ENCODE measurements around the gene FCRL2. TPM values are rescaled to one million over a fixed set of nuclear protein-coding genes. Genes with fewer than 3 reads are reported as not detected.

The FCRL2 gene
- under 1 TPM; 0.51 to 0.67 (median 0.57) TPM for total RNA-seq

- intact Hi-C loops (cut with DNase I; ENCODE audit: low total_unique reads) = no loop called here
- no peaks in the 10 kb centered on the region for H3K9me3 ChIP-seq
- H3K27ac ChIP-seq = no peak within 1 kb of the TSS
- no peak for DNase-seq
- H3K27me3 ChIP-seq = no peaks in the 10 kb centered on the region
- TF ChIP-seq CTCF (IDR thresholded peaks at IDR 0.05) = no peak
- no peak for TF ChIP-seq POLR2A (IDR thresholded peaks at IDR 0.05)
- H3K4me1 ChIP-seq = no peaks in the 10 kb centered on the region
- H3K36me3 ChIP-seq = no peaks in the 10 kb centered on the region
- H3K4me3 ChIP-seq = no peak within 1 kb of the TSS
Measured at GRCh38 chr1:157776971-157777391, at the start of gene FCRL2. FCRL2 (minus strand) TSS chr1:157777132; CDS start chr1:157777073, 59 bp downstream.

DNA sequence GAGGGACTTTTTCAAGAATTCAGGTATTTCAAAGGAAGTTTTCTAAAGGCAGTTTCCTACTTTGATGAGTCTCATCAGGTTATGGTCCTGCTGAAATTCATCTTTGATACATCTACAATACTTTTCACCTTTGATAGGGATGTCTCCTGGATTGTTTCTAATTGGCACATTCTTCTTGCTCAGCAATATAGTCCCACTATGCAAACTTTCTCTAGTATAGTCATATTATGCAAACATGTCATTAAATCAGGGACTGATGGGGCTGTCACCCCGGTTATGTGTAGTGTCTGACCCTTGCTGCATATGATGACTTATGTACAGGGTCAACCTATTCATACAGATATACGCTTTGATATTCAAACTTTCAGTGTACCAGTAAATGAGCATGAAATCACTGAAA lies 43.4 kb upstream of the FCRL2 start:
- intact Hi-C loops (cut with DNase I; ENCODE audit: low total_unique reads) = no loop called here
- no peaks in the 10 kb centered on the region for H3K9me3 ChIP-seq
- TF ChIP-seq CTCF (IDR thresholded peaks at IDR 0.05) = no peak
- TF ChIP-seq POLR2A (IDR thresholded peaks at IDR 0.05) = no peak
- H3K4me3 ChIP-seq = no peak overlapping the region
- H3K4me1 ChIP-seq = no peaks in the 10 kb centered on the region
- no peak overlapping the region for H3K27ac ChIP-seq
- no peak for DNase-seq
- no peaks in the 10 kb centered on the region for H3K36me3 ChIP-seq
- H3K27me3 ChIP-seq = no peaks in the 10 kb centered on the region

GRCh38 chr1:157819896-157820295 lies 43.0 kb upstream of the FCRL2 start, which contains the start of gene FCRL1:
FCRL1 (minus strand) TSS chr1:157820120; CDS start chr1:157820037, 83 bp downstream.
- Histone ChIP-seq H3K4me1 (no peaks in the 10 kb centered on the region), H3K9me3 (no peaks in the 10 kb centered on the region), H3K4me3 (no peak within 1 kb of the TSS), H3K27ac (no peak within 1 kb of the TSS), H3K27me3 (no peaks in the 10 kb centered on the region), H3K36me3 (no peaks in the 10 kb centered on the region)
- DNase-seq = no peak
- intact Hi-C loops (cut with DNase I; ENCODE audit: low total_unique reads) = no loop called here
- TF ChIP-seq POLR2A (IDR thresholded peaks at IDR 0.05) = no peak
- no peak for TF ChIP-seq CTCF (IDR thresholded peaks at IDR 0.05)

DNA sequence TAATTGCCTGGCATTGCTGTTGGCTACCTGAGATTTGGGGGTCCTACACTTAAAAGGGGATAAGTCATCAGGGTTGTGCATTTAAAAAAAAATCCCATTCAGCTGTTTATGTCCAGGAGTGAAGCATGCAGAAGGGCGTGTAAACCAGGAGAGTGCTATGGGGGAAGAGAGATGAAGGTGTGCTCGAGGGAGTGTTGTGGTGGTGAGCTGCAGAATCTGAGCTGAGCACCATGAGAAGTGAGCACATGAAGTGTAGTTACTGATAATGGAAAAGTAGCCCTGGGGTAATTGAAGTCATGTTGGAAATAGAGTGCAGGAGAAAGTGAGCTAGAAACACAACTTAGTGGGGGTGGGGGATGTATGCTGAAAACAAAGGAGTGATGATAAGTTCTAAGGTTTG lies 42.3 kb upstream of the FCRL2 start:
- TF ChIP-seq POLR2A (IDR thresholded peaks at IDR 0.05) (no peak), CTCF (IDR thresholded peaks at IDR 0.05) (no peak)
- intact Hi-C loops (cut with DNase I; ENCODE audit: low total_unique reads) = no loop called here
- Histone ChIP-seq H3K4me3 (no peak overlapping the region), H3K27ac (no peak overlapping the region), H3K36me3 (no peaks in the 10 kb centered on the region), H3K4me1 (no peaks in the 10 kb centered on the region), H3K27me3 (no peaks in the 10 kb centered on the region), H3K9me3 (no peaks in the 10 kb centered on the region)
- no peak for DNase-seq

- TF ChIP-seq POLR2A (IDR thresholded peaks at IDR 0.05) (no peak), CTCF (IDR thresholded peaks at IDR 0.05) (no peak)
- Histone ChIP-seq H3K27me3 (no peaks in the 10 kb centered on the region), H3K4me3 (no peak overlapping the region), H3K9me3 (peaks cover 0 to 5% of the 10 kb centered on the region in 2 donors), H3K4me1 (no peaks in the 10 kb centered on the region), H3K36me3 (no peaks in the 10 kb centered on the region), H3K27ac (no peak overlapping the region)
- intact Hi-C loops (cut with DNase I; ENCODE audit: low total_unique reads) = no loop called here
- no peak for DNase-seq
Measured at GRCh38 chr1:157813269-157813668, 36.3 kb upstream of the FCRL2 start.
